HCT116 (cell line): ENCODE data around the gene VWA5B1. TPM values are rescaled to one million over a fixed set of nuclear protein-coding genes. Genes with fewer than 3 reads are reported as not detected.

ENCODE experiments used
- ATAC-seq: fragments of 200-7000 bp; cut with Tn5 transposase; 2 replicates; pipeline ENCODE4 v1.9.1; 2020; ENCODE audit warnings: mild to moderate bottlenecking, moderate library complexity
- BruUV-seq: library from RNA; stranded (reverse); fragments of 400-500 nt; replicated peaks from 2 replicates; lab custom pipeline; 2021; lab: Mats Ljungman, UMichigan
- CTCF ChIA-PET: fragments of 300-600 bp; sonication (Branson Sonifier 250); formaldehyde crosslinking; loops from one replicate; lab custom pipeline; 2021; ENCODE audit warnings: antibody characterized with exemption; lab: Charles Lee
- POLR2A ChIA-PET: fragments of 300-600, 350-600 bp; sonication (Branson Sonifier 250); formaldehyde crosslinking; loops from one replicate; lab custom pipeline; 2021; ENCODE audit warnings: antibody characterized with exemption; lab: Charles Lee
- RAD21 ChIA-PET, 2 experiments: fragments of 300-600 bp; sonication (Branson Sonifier 250); formaldehyde crosslinking; loops; one replicate each; lab custom pipeline; 2023; ENCODE audit warnings: low total read pairs in 2 of 2; ENCODE audit not compliant: uncharacterized antibody in 2 of 2, unreplicated experiment in 2 of 2, low non-redundant PET in 1 of 2; lab: Charles Lee
- DNase-seq: peaks from one replicate; pipeline ENCODE4 v3.0.0-alpha.2; 2010; ENCODE audit warnings: low read depth, low spot score
- H2AFZ ChIP-seq: fragments of 200-600 bp; shearing (Covaris generic), sonication (generic); 2 replicates; pipeline ENCODE4 v1.6.1; 2017; ENCODE audit warnings: low read depth, mixed run types, mixed read lengths, antibody characterized with exemption, low read length; ENCODE audit not compliant: poor library complexity, severe bottlenecking
- H3K27ac ChIP-seq: 2 replicates; pipeline ENCODE4 v1.5.1; 2012; ENCODE audit warnings: low read depth, low read length
- H3K27me3 ChIP-seq: fragments of 200-600 bp; sonication (generic); 2 replicates; pipeline ENCODE4 v1.6.1; 2016; ENCODE audit warnings: mixed run types, low read length, mixed read lengths; ENCODE audit not compliant: insufficient read depth
- H3K36me3 ChIP-seq, 2 experiments: fragments of 200-500 bp in 1 of 2; fragments of 200-600 bp in 1 of 2; sonication (Bioruptor generic) in 1 of 2; sonication (generic) in 1 of 2; 2 replicates each; pipeline versions ENCODE4 v1.5.1 to v1.6.1; 2014 to 2016; ENCODE audit warnings: low read length in 2 of 2, inconsistent platforms in 1 of 2, mixed read lengths in 1 of 2, mixed run types in 1 of 2; ENCODE audit not compliant: insufficient read depth in 2 of 2, control insufficient read depth in 1 of 2
- H3K4me1 ChIP-seq, 2 experiments: fragments of 200-600 bp in 1 of 2; sonication (generic) in 1 of 2; 2 replicates each; pipeline versions ENCODE4 v1.5.1 to v1.6.1; 2012 to 2017; ENCODE audit warnings: low read length in 2 of 2, inconsistent platforms in 1 of 2, mild to moderate bottlenecking in 1 of 2, mixed read lengths in 1 of 2, mixed run types in 1 of 2, moderate library complexity in 1 of 2; ENCODE audit not compliant: insufficient read depth in 2 of 2, control insufficient read depth in 1 of 2
- H3K4me2 ChIP-seq: fragments of 200-600 bp; sonication (generic); 2 replicates; pipeline ENCODE4 v1.6.1; 2017; ENCODE audit warnings: mixed run types, low read length, mixed read lengths
- H3K4me3 ChIP-seq, 2 experiments: fragments of 200-600 bp in 1 of 2; sonication (generic) in 1 of 2; replicated peaks in 1 of 2; 2 replicates each; pipeline ENCODE4 v1.5.1; 2011 to 2016; ENCODE audit warnings: low read length in 2 of 2, control low read depth in 1 of 2, low read depth in 1 of 2, mild to moderate bottlenecking in 1 of 2, mixed read lengths in 1 of 2, mixed run types in 1 of 2
- H3K79me2 ChIP-seq: fragments of 200-600 bp; sonication (generic); 2 replicates; pipeline ENCODE4 v1.6.1; 2017; ENCODE audit warnings: mild to moderate bottlenecking, mixed run types, low read length, moderate library complexity, mixed read lengths; ENCODE audit not compliant: insufficient read depth
- H3K9ac ChIP-seq: fragments of 200-600 bp; sonication (generic); 2 replicates; pipeline ENCODE4 v1.6.1; 2016; ENCODE audit warnings: low read length, mixed read lengths
- H3K9me2 ChIP-seq: fragments of 200-600 bp; sonication (generic), shearing (Covaris generic); 2 replicates; pipeline ENCODE4 v1.6.1; 2017; ENCODE audit warnings: mixed run types, mild to moderate bottlenecking, moderate library complexity; ENCODE audit not compliant: insufficient read depth
- H3K9me3 ChIP-seq, 2 experiments: fragments of 200-500 bp in 1 of 2; fragments of 200-600 bp in 1 of 2; sonication (Bioruptor generic) in 1 of 2; sonication (generic) in 1 of 2; 2 replicates each; pipeline ENCODE4 v1.6.1; 2014 to 2017; ENCODE audit warnings: low read length in 2 of 2, mixed read lengths in 2 of 2, inconsistent platforms in 1 of 2, low read depth in 1 of 2, mild to moderate bottlenecking in 1 of 2, mixed run types in 1 of 2, moderate library complexity in 1 of 2; ENCODE audit not compliant: control insufficient read depth in 1 of 2, insufficient read depth in 1 of 2
- H4K20me1 ChIP-seq: fragments of 200-600 bp; sonication (generic), shearing (Covaris generic); 2 replicates; pipeline ENCODE4 v1.6.1; 2017; ENCODE audit warnings: mixed run types, mild to moderate bottlenecking, moderate library complexity; ENCODE audit not compliant: insufficient read depth
- CBX3 ChIP-seq: IDR thresholded peaks from 2 replicates; pipeline ENCODE4 v1.6.1; 2012; ENCODE audit warnings: low read depth
- EGR1 ChIP-seq: IDR thresholded peaks from 2 replicates; pipeline ENCODE4 v1.6.1; 2012; ENCODE audit warnings: low read depth
- FOSL1 ChIP-seq: IDR thresholded peaks from 2 replicates; pipeline ENCODE4 v1.6.1; 2012; ENCODE audit warnings: low read depth
- JUND ChIP-seq: IDR thresholded peaks from 2 replicates; pipeline ENCODE4 v1.6.1; 2012
- POLR2A ChIP-seq: IDR thresholded peaks from 2 replicates; pipeline ENCODE4 v1.7.0; 2011; ENCODE audit warnings: borderline replicate concordance; ENCODE audit not compliant: insufficient read depth, insufficient read length; ENCODE audit errors: extremely low read depth
- RAD21 ChIP-seq: IDR thresholded peaks from 2 replicates; pipeline ENCODE4 v1.6.1; 2012; ENCODE audit warnings: low read depth, mild to moderate bottlenecking
- SIN3A ChIP-seq: IDR thresholded peaks from 2 replicates; pipeline ENCODE4 v1.6.1; 2012; ENCODE audit warnings: low read depth
- SRF ChIP-seq: IDR thresholded peaks from 2 replicates; pipeline ENCODE4 v1.6.1; 2012; ENCODE audit warnings: low read depth
- TCF7L2 ChIP-seq: IDR thresholded peaks from 2 replicates; pipeline ENCODE4 v1.7.0; 2011; ENCODE audit warnings: borderline replicate concordance, inconsistent platforms; ENCODE audit not compliant: insufficient read depth, insufficient read length; ENCODE audit errors: extremely low read depth
- ZFX ChIP-seq: fragments of 450-650 bp; IDR thresholded peaks from 2 replicates; pipeline ENCODE4 v1.6.1; 2017
- intact Hi-C: fragments of 100-400 bp; cut with micrococcal nuclease; formaldehyde crosslinking; loops from 2 replicates; pipeline ENCODE4 v1.10.0; 2022
- total RNA-seq: library from RNA; stranded (reverse); gene quantifications from one replicate; pipeline ENCODE4 v1.2.1, GENCODE V29; 2021; ENCODE audit not compliant: unreplicated experiment
- TF ChIP-seq, protein P1 (sequence below): IDR thresholded peaks from 2 replicates; pipeline ENCODE4 v1.6.1; 2012
- TF ChIP-seq, protein P2 (sequence below): IDR thresholded peaks from 2 replicates; pipeline ENCODE4 v1.6.1; 2011; ENCODE audit warnings: mild to moderate bottlenecking, low read length, moderate library complexity; ENCODE audit not compliant: insufficient replicate concordance; ENCODE audit errors: extremely low read depth
- TF ChIP-seq, protein P3 (sequence below): IDR thresholded peaks from 2 replicates; pipeline ENCODE4 v1.6.1; 2012

Gene VWA5B1
- total RNA-seq, 1 experiment from 2014 or later: not detected

DNA sequence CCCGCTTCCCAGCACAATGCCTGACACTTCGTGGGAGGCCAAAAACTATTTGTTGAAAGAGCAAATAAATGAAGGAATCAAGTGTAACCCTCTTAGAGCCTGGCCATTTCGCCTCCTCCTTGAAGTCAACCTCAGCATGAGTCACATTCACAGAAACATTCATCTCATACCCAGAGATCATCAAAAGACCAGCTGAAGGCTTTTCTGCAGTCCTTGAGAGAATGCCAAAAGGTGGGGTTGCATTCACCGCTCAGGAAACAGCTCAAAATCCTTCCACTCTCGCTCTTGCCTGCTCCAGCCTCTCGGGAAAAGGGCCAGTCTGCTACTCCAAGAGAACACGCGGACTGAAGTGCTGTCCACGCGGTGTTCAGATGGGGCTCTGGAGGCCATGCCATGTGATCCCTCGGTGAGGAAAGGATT is 90.0 kb downstream of the VWA5B1 start (continued):
- TF ChIP-seq POLR2A (no peak), JUND (peak; percentile 42; the same call in 1 of the 2 replicates)
- TF ChIP-seq, all 23 proteins: peak for 4

DNA sequence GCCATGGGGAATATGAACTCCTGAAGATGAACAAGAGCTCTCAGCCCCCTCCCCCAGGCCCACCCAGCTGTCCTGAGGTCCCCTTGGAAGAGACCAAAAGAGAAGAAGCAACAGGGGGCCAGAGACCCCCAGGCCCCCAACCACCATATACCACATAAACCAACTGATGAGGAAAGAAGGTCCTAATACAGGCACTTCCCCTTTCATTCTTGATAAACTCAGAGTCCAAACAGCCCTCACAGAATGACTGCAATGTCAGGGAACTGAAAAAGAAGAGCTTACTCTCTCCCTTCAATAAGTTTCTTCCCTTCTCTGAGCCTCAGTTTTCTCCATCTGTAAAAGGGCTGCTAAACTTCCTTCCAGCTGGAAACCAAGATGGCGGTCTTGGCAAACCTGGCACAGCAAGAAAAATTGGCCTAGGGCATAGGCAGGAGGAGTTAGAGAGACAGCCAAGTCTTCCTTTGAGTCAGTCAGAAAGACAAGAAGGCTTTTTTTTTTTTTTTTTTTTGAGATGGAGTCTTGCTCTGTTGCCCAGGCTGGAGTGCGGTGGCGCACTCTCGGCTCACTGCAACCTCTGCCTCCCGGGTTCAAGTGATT is 90.5 kb downstream of the VWA5B1 start:
- no peak overlapping the region for H3K4me3 ChIP-seq
- H3K9me2 ChIP-seq: no peaks in the 10 kb centered on the region
- RAD21 ChIA-PET: no interaction called here
- CTCF ChIA-PET: interaction anchor here (3.2 kb wide), 1 partner anchor 20 kb away, joined by 14 read pairs; no protein-coding TSS in a partner anchor
- H3K9me3 ChIP-seq: no peaks in the 10 kb centered on the region
- TF ChIP-seq ZFX (no peak), SIN3A (no peak), POLR2A (no peak), EGR1 (no peak), FOSL1 (no peak), SRF (no peak), TCF7L2 (no peak), JUND (no peak), RAD21 (no peak), CBX3 (no peak)
- TF ChIP-seq, protein P1, sequence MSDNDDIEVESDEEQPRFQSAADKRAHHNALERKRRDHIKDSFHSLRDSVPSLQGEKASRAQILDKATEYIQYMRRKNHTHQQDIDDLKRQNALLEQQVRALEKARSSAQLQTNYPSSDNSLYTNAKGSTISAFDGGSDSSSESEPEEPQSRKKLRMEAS: no peak
- TF ChIP-seq, protein P2, sequence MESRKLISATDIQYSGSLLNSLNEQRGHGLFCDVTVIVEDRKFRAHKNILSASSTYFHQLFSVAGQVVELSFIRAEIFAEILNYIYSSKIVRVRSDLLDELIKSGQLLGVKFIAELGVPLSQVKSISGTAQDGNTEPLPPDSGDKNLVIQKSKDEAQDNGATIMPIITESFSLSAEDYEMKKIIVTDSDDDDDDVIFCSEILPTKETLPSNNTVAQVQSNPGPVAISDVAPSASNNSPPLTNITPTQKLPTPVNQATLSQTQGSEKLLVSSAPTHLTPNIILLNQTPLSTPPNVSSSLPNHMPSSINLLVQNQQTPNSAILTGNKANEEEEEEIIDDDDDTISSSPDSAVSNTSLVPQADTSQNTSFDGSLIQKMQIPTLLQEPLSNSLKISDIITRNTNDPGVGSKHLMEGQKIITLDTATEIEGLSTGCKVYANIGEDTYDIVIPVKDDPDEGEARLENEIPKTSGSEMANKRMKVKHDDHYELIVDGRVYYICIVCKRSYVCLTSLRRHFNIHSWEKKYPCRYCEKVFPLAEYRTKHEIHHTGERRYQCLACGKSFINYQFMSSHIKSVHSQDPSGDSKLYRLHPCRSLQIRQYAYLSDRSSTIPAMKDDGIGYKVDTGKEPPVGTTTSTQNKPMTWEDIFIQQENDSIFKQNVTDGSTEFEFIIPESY: no peak
- TF ChIP-seq, protein P3, sequence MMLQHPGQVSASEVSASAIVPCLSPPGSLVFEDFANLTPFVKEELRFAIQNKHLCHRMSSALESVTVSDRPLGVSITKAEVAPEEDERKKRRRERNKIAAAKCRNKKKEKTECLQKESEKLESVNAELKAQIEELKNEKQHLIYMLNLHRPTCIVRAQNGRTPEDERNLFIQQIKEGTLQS: no peak
- peaks cover 4 to 24% of the 10 kb centered on the region in 2 experiments; a peak in 3 of 4 replicates for H3K4me1 ChIP-seq
- peak overlapping the region; percentile 58 for H2AFZ ChIP-seq
- POLR2A ChIA-PET: no interaction called here
- DNase-seq (no peak), ATAC-seq (no peak)
- no peaks in the 10 kb centered on the region for H3K79me2 ChIP-seq
- H3K4me2 ChIP-seq: peak overlapping the region; percentile 66
- no TSS peak for BruUV-seq
- peaks cover 7% of the 10 kb centered on the region; the same call in 1 of the 2 replicates for H3K27me3 ChIP-seq
- intact Hi-C loops: no loop called here
- no peak overlapping the region for H3K27ac ChIP-seq
- H3K9ac ChIP-seq: no peak overlapping the region
- H3K36me3 ChIP-seq: no peaks in the 10 kb centered on the region
- H4K20me1 ChIP-seq: no peaks in the 10 kb centered on the region
